H1 (cell line): Measurements from ENCODE around the gene ABCA2.

Experiments
- CEBPB ChIP-seq: IDR thresholded peaks from 2 replicates; pipeline ENCODE4 v1.6.1; 2012; ENCODE audit warnings: low read depth, low read length
- EGR1 ChIP-seq: IDR thresholded peaks from 2 replicates; pipeline ENCODE4 v1.6.1; 2011; ENCODE audit warnings: low read depth, low read length, borderline replicate concordance
- FOSL1 ChIP-seq: IDR thresholded peaks from 2 replicates; pipeline ENCODE4 v1.6.1; 2011; ENCODE audit warnings: mild to moderate bottlenecking, low read depth, low read length, moderate library complexity; ENCODE audit not compliant: insufficient read depth
- JUN ChIP-seq: IDR thresholded peaks from 2 replicates; pipeline ENCODE4 v1.6.1; 2011; ENCODE audit warnings: low read depth, mild to moderate bottlenecking, improper control_type of control experiment, low read length
- KDM5A ChIP-seq: fragments of 200-600 bp; IDR thresholded peaks from 2 replicates; pipeline ENCODE4 v1.7.1; 2012; ENCODE audit warnings: mild to moderate bottlenecking, low read length, inconsistent platforms, mixed read lengths
- NANOG ChIP-seq: IDR thresholded peaks from 2 replicates; pipeline ENCODE4 v1.6.1; 2011; ENCODE audit warnings: low read length, low read depth, mild to moderate bottlenecking, inconsistent platforms; ENCODE audit not compliant: insufficient read depth, poor library complexity, severe bottlenecking
- SP1 ChIP-seq: IDR thresholded peaks from 2 replicates; pipeline ENCODE4 v1.6.1; 2011; ENCODE audit warnings: low read depth, low read length
- TEAD4 ChIP-seq: IDR thresholded peaks from 2 replicates; pipeline ENCODE4 v1.6.1; 2012; ENCODE audit warnings: low read depth, low read length, inconsistent platforms, mixed read lengths
- TF ChIP-seq, protein P1 (sequence below), 3 experiments: IDR thresholded peaks; 1 replicate in 2 of 3; 2 replicates in 1 of 3; pipeline versions ENCODE4 v1.5.1 to v1.6.1; 2011; ENCODE audit warnings: low read length in 3 of 3, mild to moderate bottlenecking in 3 of 3, inconsistent platforms in 2 of 3, low read depth in 1 of 3, moderate library complexity in 1 of 3; ENCODE audit not compliant: insufficient read depth in 1 of 3; ENCODE audit errors: control extremely low read depth in 1 of 3
- TF ChIP-seq, protein P2 (sequence below): IDR thresholded peaks from 2 replicates; pipeline ENCODE4 v1.6.1; 2011; ENCODE audit warnings: low read length, improper control_type of control experiment

DNA sequence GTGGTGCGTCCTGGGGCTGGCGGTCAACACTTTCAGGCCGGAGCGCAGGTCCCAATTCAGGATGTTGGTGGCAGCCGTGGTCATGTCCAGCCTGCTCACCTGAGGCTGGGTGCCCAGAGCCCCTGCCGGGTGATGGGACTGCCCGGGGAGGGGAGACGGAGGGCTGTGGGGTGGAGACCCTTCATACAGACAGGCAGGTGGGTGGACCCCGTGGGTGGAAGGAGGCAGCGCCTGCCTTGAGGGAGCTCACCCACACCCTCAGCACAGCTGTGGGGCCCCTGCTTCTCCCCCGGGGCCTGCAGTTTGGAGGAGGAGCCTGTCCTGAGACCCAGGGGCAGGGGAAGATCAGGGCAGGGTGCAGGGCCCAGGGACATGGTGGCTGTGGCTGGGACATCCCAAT is 57.7 kb downstream of the ABCA2 start:
- TF ChIP-seq FOSL1 (no peak), CEBPB (no peak), EGR1 (no peak), SP1 (no peak), JUN (no peak), TEAD4 (no peak), KDM5A (no peak), NANOG (no peak)
- TF ChIP-seq, protein P1, sequence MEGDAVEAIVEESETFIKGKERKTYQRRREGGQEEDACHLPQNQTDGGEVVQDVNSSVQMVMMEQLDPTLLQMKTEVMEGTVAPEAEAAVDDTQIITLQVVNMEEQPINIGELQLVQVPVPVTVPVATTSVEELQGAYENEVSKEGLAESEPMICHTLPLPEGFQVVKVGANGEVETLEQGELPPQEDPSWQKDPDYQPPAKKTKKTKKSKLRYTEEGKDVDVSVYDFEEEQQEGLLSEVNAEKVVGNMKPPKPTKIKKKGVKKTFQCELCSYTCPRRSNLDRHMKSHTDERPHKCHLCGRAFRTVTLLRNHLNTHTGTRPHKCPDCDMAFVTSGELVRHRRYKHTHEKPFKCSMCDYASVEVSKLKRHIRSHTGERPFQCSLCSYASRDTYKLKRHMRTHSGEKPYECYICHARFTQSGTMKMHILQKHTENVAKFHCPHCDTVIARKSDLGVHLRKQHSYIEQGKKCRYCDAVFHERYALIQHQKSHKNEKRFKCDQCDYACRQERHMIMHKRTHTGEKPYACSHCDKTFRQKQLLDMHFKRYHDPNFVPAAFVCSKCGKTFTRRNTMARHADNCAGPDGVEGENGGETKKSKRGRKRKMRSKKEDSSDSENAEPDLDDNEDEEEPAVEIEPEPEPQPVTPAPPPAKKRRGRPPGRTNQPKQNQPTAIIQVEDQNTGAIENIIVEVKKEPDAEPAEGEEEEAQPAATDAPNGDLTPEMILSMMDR (IDR thresholded peaks at IDR 0.05; ENCODE audit: control extremely low read depth in 1 of 3, insufficient read depth in 1 of 3, low read depth in 1 of 3, low read length in 3 of 3): no peak
- TF ChIP-seq, protein P2, sequence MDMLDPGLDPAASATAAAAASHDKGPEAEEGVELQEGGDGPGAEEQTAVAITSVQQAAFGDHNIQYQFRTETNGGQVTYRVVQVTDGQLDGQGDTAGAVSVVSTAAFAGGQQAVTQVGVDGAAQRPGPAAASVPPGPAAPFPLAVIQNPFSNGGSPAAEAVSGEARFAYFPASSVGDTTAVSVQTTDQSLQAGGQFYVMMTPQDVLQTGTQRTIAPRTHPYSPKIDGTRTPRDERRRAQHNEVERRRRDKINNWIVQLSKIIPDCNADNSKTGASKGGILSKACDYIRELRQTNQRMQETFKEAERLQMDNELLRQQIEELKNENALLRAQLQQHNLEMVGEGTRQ: no peak
